CD14-positive monocyte (primary cell): Measurements from ENCODE around the gene SPARC. TPM values are rescaled to one million over a fixed set of nuclear protein-coding genes. Genes with fewer than 3 reads are reported as not detected.
A peak's percentile ranks its signal among the peaks of the same experiment; 100 is the strongest.

Experiments used
- DNase-seq, 3 donors: peaks; one replicate each; pipeline ENCODE4 v3.0.0-alpha.2; 2011 to 2022
- H2AFZ ChIP-seq: 2 replicates; pipeline ENCODE4 v1.6.0; 2012; ENCODE audit warnings: mild to moderate bottlenecking, low read depth, low read length, inconsistent platforms; ENCODE audit not compliant: insufficient read depth, poor library complexity, severe bottlenecking
- H3K27ac ChIP-seq, 2 donors: 1 replicate in 1 of 2; 2 replicates in 1 of 2; pipeline ENCODE4 v1.5.1; 2012 to 2013; ENCODE audit warnings: low read length in 2 of 2, control low read depth in 1 of 2, inconsistent platforms in 1 of 2, low read depth in 1 of 2, mild to moderate bottlenecking in 1 of 2
- H3K27me3 ChIP-seq, 2 donors: one replicate each; pipeline versions ENCODE4 v1.6.0 to v1.6.1; 2011 to 2013; ENCODE audit warnings: low read length in 2 of 2; ENCODE audit not compliant: control insufficient read depth in 2 of 2, insufficient read depth in 2 of 2
- H3K36me3 ChIP-seq, 2 donors: replicated peaks in 1 of 2; 1 replicate in 1 of 2; 2 replicates in 1 of 2; pipeline versions ENCODE4 v1.5.1 to v1.6.1; 2012 to 2013; ENCODE audit warnings: low read length in 2 of 2, control low read depth in 1 of 2, inconsistent platforms in 1 of 2, mild to moderate bottlenecking in 1 of 2; ENCODE audit not compliant: insufficient read depth in 2 of 2, control insufficient read depth in 1 of 2
- H3K4me1 ChIP-seq, 2 donors: 1 replicate in 1 of 2; 2 replicates in 1 of 2; pipeline versions ENCODE4 v1.5.1 to v1.6.1; 2012 to 2013; ENCODE audit warnings: low read length in 2 of 2, control low read depth in 1 of 2, inconsistent platforms in 1 of 2, mild to moderate bottlenecking in 1 of 2, moderate library complexity in 1 of 2; ENCODE audit not compliant: insufficient read depth in 2 of 2, control insufficient read depth in 1 of 2
- H3K4me2 ChIP-seq: replicated peaks from 2 replicates; pipeline ENCODE3; 2012; ENCODE audit warnings: low read length, moderate library complexity, mild to moderate bottlenecking; ENCODE audit not compliant: poor library complexity, severe bottlenecking; ENCODE audit errors: extremely low read depth
- H3K4me3 ChIP-seq, 3 experiments: fragments of 200-600 bp in 1 of 3; sonication (generic) in 1 of 3; replicated peaks in 1 of 3; 1 replicate in 2 of 3; 2 replicates in 1 of 3; pipeline ENCODE4 v1.5.1; 2011 to 2013; ENCODE audit warnings: low read length in 3 of 3, mild to moderate bottlenecking in 3 of 3, control low read depth in 2 of 3, low read depth in 2 of 3, inconsistent platforms in 1 of 3, moderate library complexity in 1 of 3
- H3K79me2 ChIP-seq: 2 replicates; pipeline ENCODE4 v1.6.0; 2012; ENCODE audit warnings: mild to moderate bottlenecking, control low read depth, inconsistent platforms, low read length, moderate library complexity; ENCODE audit not compliant: insufficient read depth
- H3K9ac ChIP-seq: 2 replicates; pipeline ENCODE4 v1.6.0; 2017; ENCODE audit warnings: low read length, mild to moderate bottlenecking; ENCODE audit not compliant: insufficient read depth, poor library complexity, severe bottlenecking
- H3K9me3 ChIP-seq, 2 donors: replicated peaks in 1 of 2; 1 replicate in 1 of 2; 2 replicates in 1 of 2; pipeline versions ENCODE4 v1.5.1 to v1.6.1; 2012 to 2013; ENCODE audit warnings: low read length in 2 of 2, control low read depth in 1 of 2; ENCODE audit not compliant: control insufficient read depth in 1 of 2, insufficient read depth in 1 of 2
- H4K20me1 ChIP-seq: 2 replicates; pipeline ENCODE4 v1.6.0; 2012; ENCODE audit warnings: mild to moderate bottlenecking, low read length, control low read depth, moderate library complexity; ENCODE audit not compliant: insufficient read depth
- H3K27ac Mint-ChIP-seq, 7 donors: one replicate each; pipeline ENCODE4 v1.8.0; 2020; ENCODE audit warnings: mild to moderate bottlenecking in 7 of 7, mixed read lengths in 7 of 7, moderate library complexity in 6 of 7, inconsistent platforms in 2 of 7
- H3K27me3 Mint-ChIP-seq, 3 donors: one replicate each; pipeline ENCODE4 v1.8.0; 2021 to 2022; ENCODE audit warnings: low read depth in 3 of 3, mild to moderate bottlenecking in 3 of 3, mixed read lengths in 3 of 3, moderate library complexity in 3 of 3, inconsistent platforms in 1 of 3
- H3K36me3 Mint-ChIP-seq, 2 donors: one replicate each; pipeline ENCODE4 v1.8.0; 2020; ENCODE audit warnings: mixed read lengths in 2 of 2, inconsistent platforms in 1 of 2, mild to moderate bottlenecking in 1 of 2
- H3K4me1 Mint-ChIP-seq: one replicate; pipeline ENCODE4 v1.8.0; 2020; ENCODE audit warnings: mild to moderate bottlenecking, mixed read lengths
- H3K4me3 Mint-ChIP-seq, 2 donors: one replicate each; pipeline ENCODE4 v1.8.0; 2020; ENCODE audit warnings: mild to moderate bottlenecking in 2 of 2, mixed read lengths in 2 of 2, moderate library complexity in 1 of 2
- H3K9me3 Mint-ChIP-seq, 7 donors: one replicate each; pipeline ENCODE4 v1.8.0; 2020 to 2022; ENCODE audit warnings: mixed read lengths in 7 of 7, mild to moderate bottlenecking in 6 of 7, moderate library complexity in 6 of 7, inconsistent platforms in 2 of 7
- WGBS: methylation state at CpG from one replicate; pipeline ENCODE4 v1.1.5; 2013; ENCODE audit warnings: missing lambda C conversion rate; ENCODE audit not compliant: insufficient coverage; 5-methylcytosine and 5-hydroxymethylcytosine counted together
- intact Hi-C, 2 donors: fragments of 100-400 bp; cut with micrococcal nuclease; formaldehyde crosslinking; loops; one replicate each; pipeline versions ENCODE4 v1.15.0 to v1.15.1; 2023
- polyA plus RNA-seq, 3 donors: library from polyadenylated mRNA; depleted of rRNA in 1 of 3; unstranded in 2 of 3; stranded (reverse) in 1 of 3; fragments of 300-500 nt in 2 of 3; fragments of >200 nt in 1 of 3; fragmentation: Illumina TruSeq in 2 of 3; gene quantifications; 1 replicate in 2 of 3; 2 replicates in 1 of 3; pipeline ENCODE4 v1.2.3, GENCODE V29; 2012 to 2021
- TF ChIP-seq, protein P1 (sequence below): fragments of 200-600 bp; IDR thresholded peaks from one replicate; pipeline ENCODE4 v1.8.0; 2022; ENCODE audit warnings: antibody characterized with exemption, mild to moderate bottlenecking

SPARC gene
- polyA plus RNA-seq, 3 donors: 3.0 to 19.7 (median 10.7) TPM

DNA sequence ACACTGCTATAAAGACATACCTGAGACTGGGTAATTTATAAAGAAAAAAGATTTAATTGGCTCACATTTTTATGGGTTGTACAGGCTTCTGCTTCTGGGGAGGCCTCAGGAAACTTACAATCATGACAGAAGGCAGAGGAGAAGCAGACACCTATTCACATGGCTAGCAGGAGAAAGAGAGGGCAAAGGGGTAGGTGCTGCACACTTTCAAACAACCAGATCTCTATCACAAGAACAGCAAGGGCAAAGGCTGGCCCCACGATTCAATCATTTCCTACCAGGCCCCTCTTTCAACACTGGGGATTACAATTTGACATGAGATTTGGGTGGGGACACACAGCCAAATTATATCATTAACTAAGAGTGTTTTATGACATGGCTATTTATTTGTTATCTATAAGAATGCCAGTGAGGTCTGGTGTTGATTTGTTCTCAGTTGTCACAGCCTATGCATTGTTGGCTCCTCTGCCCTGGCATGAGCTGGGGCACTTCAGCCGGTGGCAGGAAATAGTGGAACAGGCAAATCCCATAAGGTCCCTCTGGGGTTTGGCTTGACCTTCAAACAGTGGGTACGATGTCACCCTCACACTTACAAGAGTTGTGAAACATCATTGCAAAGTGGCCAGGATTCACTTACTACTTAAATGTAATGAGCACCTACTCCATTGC, 44.1 kb downstream of the SPARC start:
- no peaks in the 10 kb centered on the region for H3K79me2 ChIP-seq
- H3K36me3 ChIP-seq: no peaks in the 10 kb centered on the region
- no peak overlapping the region for H2AFZ ChIP-seq
- H3K4me3 ChIP-seq: no peak overlapping the region
- DNase-seq: peak in 1 of 3 donors; percentile 12
- H3K36me3 Mint-ChIP-seq: no peaks in the 10 kb centered on the region
- H3K4me1 Mint-ChIP-seq: peaks cover 58% of the 10 kb centered on the region
- H3K4me2 ChIP-seq: no peak overlapping the region
- H3K4me1 ChIP-seq: peaks cover 64 to 66% of the 10 kb centered on the region in 2 donors
- TF ChIP-seq, protein P1, sequence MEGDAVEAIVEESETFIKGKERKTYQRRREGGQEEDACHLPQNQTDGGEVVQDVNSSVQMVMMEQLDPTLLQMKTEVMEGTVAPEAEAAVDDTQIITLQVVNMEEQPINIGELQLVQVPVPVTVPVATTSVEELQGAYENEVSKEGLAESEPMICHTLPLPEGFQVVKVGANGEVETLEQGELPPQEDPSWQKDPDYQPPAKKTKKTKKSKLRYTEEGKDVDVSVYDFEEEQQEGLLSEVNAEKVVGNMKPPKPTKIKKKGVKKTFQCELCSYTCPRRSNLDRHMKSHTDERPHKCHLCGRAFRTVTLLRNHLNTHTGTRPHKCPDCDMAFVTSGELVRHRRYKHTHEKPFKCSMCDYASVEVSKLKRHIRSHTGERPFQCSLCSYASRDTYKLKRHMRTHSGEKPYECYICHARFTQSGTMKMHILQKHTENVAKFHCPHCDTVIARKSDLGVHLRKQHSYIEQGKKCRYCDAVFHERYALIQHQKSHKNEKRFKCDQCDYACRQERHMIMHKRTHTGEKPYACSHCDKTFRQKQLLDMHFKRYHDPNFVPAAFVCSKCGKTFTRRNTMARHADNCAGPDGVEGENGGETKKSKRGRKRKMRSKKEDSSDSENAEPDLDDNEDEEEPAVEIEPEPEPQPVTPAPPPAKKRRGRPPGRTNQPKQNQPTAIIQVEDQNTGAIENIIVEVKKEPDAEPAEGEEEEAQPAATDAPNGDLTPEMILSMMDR: no peak
- no peaks in the 10 kb centered on the region for H4K20me1 ChIP-seq
- H3K27me3 ChIP-seq: no peaks in the 10 kb centered on the region
- peaks cover 0 to 5% (median 2%) of the 10 kb centered on the region in 3 donors for H3K27me3 Mint-ChIP-seq
- peak overlapping the region in 6 of 7 donors; percentile 63 to 85 (median 78) for H3K27ac Mint-ChIP-seq
- H3K9me3 ChIP-seq: no peaks in the 10 kb centered on the region
- H3K9me3 Mint-ChIP-seq: no peaks in the 10 kb centered on the region
- intact Hi-C loops: no loop called here
- H3K9ac ChIP-seq: no peak overlapping the region
- H3K4me3 Mint-ChIP-seq: no peak overlapping the region
- WGBS: 75% methylated on average over 2 of the region's 3 CpGs
- peak overlapping the region; percentile 38 to 41 for H3K27ac ChIP-seq

DNA sequence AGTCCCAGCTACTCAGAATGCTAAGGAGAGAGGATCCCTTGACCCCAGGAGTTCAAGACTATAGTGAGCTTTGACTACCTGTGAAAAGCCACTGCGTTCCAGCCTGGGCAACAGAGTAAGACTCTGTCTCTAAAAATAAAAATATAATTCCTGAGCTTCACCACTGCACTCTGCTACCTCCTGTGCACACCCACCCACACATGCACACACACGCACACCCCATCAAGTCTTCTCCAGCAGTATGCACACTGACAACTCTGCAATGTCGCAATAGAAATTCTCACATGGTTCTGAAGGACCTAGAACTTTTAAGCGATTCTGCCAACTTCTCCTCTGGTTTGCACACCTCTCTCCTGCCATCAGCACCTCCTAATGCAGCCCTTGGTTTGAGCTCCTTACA, 48.1 kb downstream of the SPARC start:
- H3K4me3 Mint-ChIP-seq: no peak overlapping the region
- intact Hi-C loops: no loop called here
- Histone ChIP-seq H3K36me3 (no peaks in the 10 kb centered on the region), H3K4me1 (peaks cover 32 to 35% of the 10 kb centered on the region in 2 donors), H3K9ac (no peak overlapping the region), H4K20me1 (no peaks in the 10 kb centered on the region), H3K4me2 (no peak overlapping the region), H2AFZ (no peak overlapping the region), H3K27ac (no peak overlapping the region), H3K4me3 (no peak overlapping the region), H3K9me3 (no peaks in the 10 kb centered on the region), H3K79me2 (no peaks in the 10 kb centered on the region), H3K27me3 (peaks cover 0 to 4% of the 10 kb centered on the region in 2 donors)
- H3K27ac Mint-ChIP-seq: no peak overlapping the region
- H3K36me3 Mint-ChIP-seq: no peaks in the 10 kb centered on the region
- H3K9me3 Mint-ChIP-seq: peaks cover 0 to 6% (median 0%) of the 10 kb centered on the region in 7 donors
- no peak for DNase-seq
- peaks cover 31% of the 10 kb centered on the region for H3K4me1 Mint-ChIP-seq
- TF ChIP-seq, protein P1: no peak
- WGBS: 84% methylated on average over 4 of the region's 4 CpGs
- peaks cover 6 to 22% (median 17%) of the 10 kb centered on the region in 3 donors for H3K27me3 Mint-ChIP-seq
